ENCODE data around the gene CDH11. TPM values are rescaled to one million over a fixed set of nuclear protein-coding genes. Genes with fewer than 3 reads are reported as not detected.

The CDH11 gene
- total RNA-seq, 1 donor = 0.31 TPM

DNA sequence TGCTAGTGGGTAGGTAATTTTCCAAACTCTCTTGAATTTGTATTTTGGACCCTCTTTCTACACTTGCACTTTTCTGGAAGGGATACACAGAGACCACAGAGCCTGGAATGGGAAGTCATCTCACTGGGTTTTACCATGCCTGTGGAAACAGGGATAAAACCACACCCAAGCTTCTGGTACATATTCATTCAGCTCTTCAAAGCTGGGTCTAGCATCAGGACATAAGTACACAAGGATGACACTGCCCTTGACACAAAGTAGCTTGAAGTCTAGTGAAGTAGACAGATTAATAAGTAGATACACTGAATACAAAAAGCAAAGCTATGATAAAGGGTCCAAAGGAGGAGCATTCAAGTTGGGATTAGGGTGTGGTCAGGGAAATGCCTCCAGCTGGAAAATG, 118.2 kb downstream of the CDH11 start:
- Histone ChIP-seq H3K27me3 (ENCODE audit: insufficient read depth, low read length) (no peaks in the 10 kb centered on the region), H3K4me3 (ENCODE audit: low read length) (no peak overlapping the region), H3K9me3 (ENCODE audit: low read depth, low read length) (no peaks in the 10 kb centered on the region), H3K4me1 (ENCODE audit: insufficient read depth, low read length) (no peaks in the 10 kb centered on the region)

DNA sequence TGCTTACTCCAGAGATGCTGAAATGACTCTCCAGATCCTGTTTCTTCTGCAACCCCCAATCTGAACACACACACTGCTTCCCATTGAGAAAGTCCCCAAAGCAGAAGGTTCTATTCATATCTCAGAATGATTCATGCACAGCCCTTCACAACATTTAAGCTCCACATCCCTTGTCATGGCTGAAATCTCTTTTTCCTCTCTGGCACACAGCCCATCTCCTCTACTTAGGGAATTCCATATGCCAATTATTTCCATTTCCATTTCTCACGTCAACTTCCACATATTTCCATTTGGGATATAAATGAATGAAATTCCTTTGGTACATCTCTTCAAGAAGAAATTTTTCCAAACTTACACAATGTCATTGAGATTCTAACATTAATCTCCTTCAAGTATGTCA, 119.6 kb downstream of the CDH11 start:
- Histone ChIP-seq H3K27me3 (ENCODE audit: insufficient read depth, low read length) (no peaks in the 10 kb centered on the region), H3K9me3 (ENCODE audit: low read depth, low read length) (no peaks in the 10 kb centered on the region), H3K4me3 (ENCODE audit: low read length) (no peak overlapping the region), H3K4me1 (ENCODE audit: insufficient read depth, low read length) (no peaks in the 10 kb centered on the region)

DNA sequence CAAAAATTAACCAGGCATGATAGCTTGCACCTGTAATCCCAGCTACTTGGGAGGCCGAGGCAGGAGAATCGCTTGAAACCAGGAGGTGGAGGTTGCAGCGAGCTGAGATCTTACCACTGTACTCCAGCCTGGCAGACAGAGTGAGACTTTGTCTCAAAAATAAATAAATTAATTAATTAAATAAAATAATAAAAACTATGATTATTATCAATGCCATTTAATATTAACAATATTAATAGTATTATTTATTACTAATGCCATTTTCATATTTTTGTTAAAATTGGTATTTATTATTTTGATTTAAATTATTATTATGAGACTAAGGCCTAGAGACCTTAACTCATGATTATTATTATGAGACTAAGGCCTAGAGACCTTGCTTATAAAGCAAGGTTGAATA, 121.2 kb downstream of the CDH11 start:
- Histone ChIP-seq H3K4me3 (ENCODE audit: low read length) (no peak overlapping the region), H3K9me3 (ENCODE audit: low read depth, low read length) (no peaks in the 10 kb centered on the region), H3K4me1 (ENCODE audit: insufficient read depth, low read length) (no peaks in the 10 kb centered on the region), H3K27me3 (ENCODE audit: insufficient read depth, low read length) (no peaks in the 10 kb centered on the region)

DNA sequence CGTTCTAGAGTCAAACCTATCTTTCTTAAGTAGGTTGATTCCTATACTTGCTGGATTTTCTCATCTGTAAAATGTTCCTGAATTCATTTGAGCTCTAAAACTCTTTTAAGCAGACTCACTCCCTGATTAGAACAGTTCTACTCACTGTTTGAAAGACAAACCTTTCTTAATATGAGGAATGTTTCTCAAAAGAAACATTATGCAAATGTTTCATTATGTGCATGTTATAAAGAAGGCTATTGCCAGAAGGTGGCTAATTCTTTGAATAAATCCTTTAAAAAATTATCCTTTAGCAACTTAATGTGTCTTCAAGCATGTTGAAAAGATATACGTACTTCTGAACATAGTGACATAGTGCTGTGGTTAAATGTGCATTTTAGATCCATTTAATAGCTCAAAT, 124.1 kb downstream of the CDH11 start:
- Histone ChIP-seq H3K4me3 (ENCODE audit: low read length) (no peak overlapping the region), H3K27me3 (ENCODE audit: insufficient read depth, low read length) (no peaks in the 10 kb centered on the region), H3K4me1 (ENCODE audit: insufficient read depth, low read length) (no peaks in the 10 kb centered on the region), H3K9me3 (ENCODE audit: low read depth, low read length) (no peaks in the 10 kb centered on the region)

DNA sequence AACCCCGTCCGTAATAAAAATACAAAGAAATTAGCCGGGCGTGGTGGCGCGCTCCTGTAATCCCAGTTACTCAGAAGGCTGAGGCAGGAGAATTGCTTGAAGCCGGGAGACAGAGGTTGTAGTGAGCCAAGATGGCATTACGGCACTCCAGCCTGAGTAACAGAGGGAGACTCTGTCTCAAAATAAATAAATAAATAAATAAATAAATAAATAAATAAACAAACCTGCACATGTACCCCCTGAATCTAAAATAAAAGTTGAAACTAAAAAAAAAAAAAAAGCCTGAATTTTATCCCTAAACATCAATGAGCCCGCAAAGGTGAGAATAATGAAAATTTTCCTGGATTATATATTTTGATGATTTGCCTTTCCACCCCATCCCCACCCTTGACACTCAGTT, 124.7 kb downstream of the CDH11 start:
- no peaks in the 10 kb centered on the region for H3K4me1 ChIP-seq (ENCODE audit: insufficient read depth, low read length)
- no peak overlapping the region for H3K4me3 ChIP-seq (ENCODE audit: low read length)
- no peaks in the 10 kb centered on the region for H3K27me3 ChIP-seq (ENCODE audit: insufficient read depth, low read length)
- H3K9me3 ChIP-seq (ENCODE audit: low read depth, low read length) = no peaks in the 10 kb centered on the region

DNA sequence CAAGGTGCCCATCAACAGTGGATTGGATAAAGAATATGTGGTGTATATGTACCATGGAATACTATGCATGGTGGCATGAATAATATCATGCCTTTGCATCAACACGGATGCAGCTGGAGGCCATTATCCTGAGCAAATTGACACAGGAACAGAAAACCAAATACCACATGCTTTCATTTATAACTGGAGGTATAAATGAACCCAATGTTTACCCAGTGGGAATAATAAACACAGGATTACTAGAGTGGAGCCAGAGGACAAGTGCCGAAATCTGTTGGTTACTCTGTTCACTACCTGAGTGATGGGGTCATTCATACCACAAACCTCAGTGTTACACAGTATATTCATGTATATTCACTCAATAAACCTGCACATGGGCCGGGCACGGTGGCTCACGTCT, 125.2 kb downstream of the CDH11 start:
- H3K4me3 ChIP-seq (ENCODE audit: low read length) = no peak overlapping the region
- no peaks in the 10 kb centered on the region for H3K4me1 ChIP-seq (ENCODE audit: insufficient read depth, low read length)
- no peaks in the 10 kb centered on the region for H3K9me3 ChIP-seq (ENCODE audit: low read depth, low read length)
- no peaks in the 10 kb centered on the region for H3K27me3 ChIP-seq (ENCODE audit: insufficient read depth, low read length)

DNA sequence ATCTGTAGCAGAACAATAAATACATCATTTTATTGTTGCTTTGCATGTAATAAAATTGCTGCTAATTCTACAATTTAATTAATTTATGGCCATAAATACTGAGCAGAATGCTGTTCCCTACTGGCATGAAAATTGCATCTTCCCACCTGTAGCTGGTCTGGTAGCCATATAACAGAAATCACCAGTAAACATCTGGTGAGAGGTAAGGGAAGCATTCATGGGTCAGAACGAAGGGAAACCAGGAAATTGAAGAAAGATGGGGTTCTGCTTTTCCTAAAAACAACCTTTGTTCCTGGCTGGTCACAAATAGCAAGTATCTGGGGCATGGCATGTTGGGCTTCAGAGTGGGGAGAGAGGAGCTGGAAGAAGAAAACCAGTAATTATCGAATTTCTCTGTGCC, 128.4 kb downstream of the CDH11 start:
- H3K4me3 ChIP-seq (ENCODE audit: low read length) = no peak overlapping the region
- H3K27me3 ChIP-seq (ENCODE audit: insufficient read depth, low read length) = no peaks in the 10 kb centered on the region
- no peaks in the 10 kb centered on the region for H3K9me3 ChIP-seq (ENCODE audit: low read depth, low read length)
- H3K4me1 ChIP-seq (ENCODE audit: insufficient read depth, low read length) = no peaks in the 10 kb centered on the region

DNA sequence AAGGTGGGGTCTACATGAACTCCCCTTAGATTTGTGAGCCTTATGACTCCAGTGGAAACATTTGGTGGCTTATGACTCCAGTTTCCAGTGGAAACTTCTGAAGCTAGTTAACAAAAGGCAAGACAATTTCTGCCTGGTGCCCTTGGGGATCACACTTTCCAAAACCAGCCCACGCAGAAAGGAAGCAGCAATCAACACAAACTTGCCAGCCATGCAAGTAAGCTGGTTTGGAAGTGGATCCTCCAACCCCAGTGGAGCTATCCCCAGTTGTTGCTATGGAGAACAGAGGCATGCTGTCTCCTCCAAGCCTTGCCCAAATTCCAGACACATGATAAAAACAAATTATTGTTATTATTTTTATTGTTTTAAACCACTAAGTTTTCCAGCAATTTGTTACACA, 130.9 kb downstream of the CDH11 start:
- H3K9me3 ChIP-seq (ENCODE audit: low read depth, low read length) = no peaks in the 10 kb centered on the region
- no peak overlapping the region for H3K4me3 ChIP-seq (ENCODE audit: low read length)
- H3K27me3 ChIP-seq (ENCODE audit: insufficient read depth, low read length) = no peaks in the 10 kb centered on the region
- no peaks in the 10 kb centered on the region for H3K4me1 ChIP-seq (ENCODE audit: insufficient read depth, low read length)

DNA sequence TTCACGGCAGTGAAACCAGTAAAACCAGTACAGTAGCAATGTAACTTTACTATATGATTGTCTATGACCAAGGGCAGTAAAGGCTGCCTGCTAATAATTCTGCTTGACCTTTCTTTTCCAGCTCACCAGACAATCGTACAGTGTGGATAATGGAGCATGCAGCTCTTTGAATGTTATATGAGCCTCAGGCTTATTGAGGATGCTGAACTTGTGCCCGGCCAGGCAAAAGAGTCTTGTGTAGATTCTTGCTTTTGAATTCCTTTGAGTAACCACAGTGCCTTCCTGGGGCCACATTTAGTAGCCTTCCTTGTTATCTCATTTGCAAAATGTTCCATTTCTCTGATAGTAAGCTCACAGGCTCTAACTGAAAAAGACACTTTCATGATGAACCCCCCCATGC, 131.8 kb downstream of the CDH11 start:
- no peaks in the 10 kb centered on the region for H3K4me1 ChIP-seq (ENCODE audit: insufficient read depth, low read length)
- H3K9me3 ChIP-seq (ENCODE audit: low read depth, low read length) = no peaks in the 10 kb centered on the region
- no peaks in the 10 kb centered on the region for H3K27me3 ChIP-seq (ENCODE audit: insufficient read depth, low read length)
- H3K4me3 ChIP-seq (ENCODE audit: low read length) = no peak overlapping the region

DNA sequence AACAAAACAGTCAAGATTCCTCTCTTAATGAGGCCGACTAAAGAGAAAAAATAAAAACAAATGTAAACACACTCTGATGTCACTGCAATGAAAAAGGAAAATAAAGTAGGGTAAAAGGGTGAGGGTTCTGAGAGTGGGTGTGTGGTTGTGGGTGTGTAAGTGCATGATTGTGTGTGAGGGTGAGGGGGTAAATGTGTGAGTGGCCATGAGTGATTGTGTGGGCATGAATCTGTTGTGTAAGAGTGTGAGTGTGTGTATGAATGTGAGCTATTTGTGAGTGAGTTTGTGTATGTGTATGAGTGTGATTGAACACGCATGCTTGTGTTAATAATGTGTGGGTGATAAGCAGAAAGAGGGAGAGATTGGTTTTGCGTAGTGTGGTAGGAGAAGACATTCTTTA, 132.8 kb downstream of the CDH11 start:
- Histone ChIP-seq H3K4me3 (ENCODE audit: low read length) (no peak overlapping the region), H3K9me3 (ENCODE audit: low read depth, low read length) (no peaks in the 10 kb centered on the region), H3K27me3 (ENCODE audit: insufficient read depth, low read length) (no peaks in the 10 kb centered on the region), H3K4me1 (ENCODE audit: insufficient read depth, low read length) (no peaks in the 10 kb centered on the region)

DNA sequence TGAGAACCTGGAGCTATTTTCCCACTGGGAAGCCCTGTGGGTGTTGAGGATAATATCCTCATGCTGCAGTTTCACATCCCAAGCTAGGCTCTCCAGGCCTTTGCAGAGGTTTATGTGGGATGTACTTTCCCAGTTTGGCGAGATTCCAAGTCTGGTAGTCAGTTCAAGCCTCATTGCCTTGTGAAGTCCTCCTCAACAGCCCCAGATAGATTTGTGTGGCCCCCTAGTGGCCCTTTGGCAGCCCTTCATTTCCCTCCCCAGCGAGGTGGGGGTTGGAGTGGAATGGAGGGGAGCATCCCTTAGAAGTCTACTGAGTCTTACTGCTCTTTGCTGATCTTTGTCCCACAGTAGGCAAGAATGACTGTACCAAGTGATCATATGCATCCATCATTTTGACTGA, 137.9 kb downstream of the CDH11 start:
- Histone ChIP-seq H3K4me1 (ENCODE audit: insufficient read depth, low read length) (no peaks in the 10 kb centered on the region), H3K27me3 (ENCODE audit: insufficient read depth, low read length) (no peaks in the 10 kb centered on the region), H3K4me3 (ENCODE audit: low read length) (no peak overlapping the region), H3K9me3 (ENCODE audit: low read depth, low read length) (no peaks in the 10 kb centered on the region)

DNA sequence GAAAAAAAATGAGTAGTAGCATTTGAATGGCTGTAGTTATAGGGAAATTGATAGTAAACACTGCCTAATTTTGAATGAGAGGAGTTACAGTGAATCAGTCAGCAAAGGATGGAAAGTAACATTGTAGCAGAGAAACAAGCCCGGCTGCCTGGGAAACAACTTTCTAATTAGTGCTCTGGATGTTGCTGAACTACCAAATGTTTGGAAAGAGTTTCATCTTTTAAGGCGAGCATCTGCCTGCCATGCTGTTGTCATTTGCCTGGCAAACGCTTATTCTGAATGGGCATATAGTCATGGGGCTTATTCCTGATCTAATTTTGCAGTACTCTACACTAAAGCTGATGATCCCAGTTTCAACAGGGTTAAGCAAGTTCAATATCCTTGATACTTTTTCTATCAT, 138.6 kb downstream of the CDH11 start:
- Histone ChIP-seq H3K4me3 (ENCODE audit: low read length) (no peak overlapping the region), H3K4me1 (ENCODE audit: insufficient read depth, low read length) (no peaks in the 10 kb centered on the region), H3K27me3 (ENCODE audit: insufficient read depth, low read length) (no peaks in the 10 kb centered on the region), H3K9me3 (ENCODE audit: low read depth, low read length) (no peaks in the 10 kb centered on the region)

DNA sequence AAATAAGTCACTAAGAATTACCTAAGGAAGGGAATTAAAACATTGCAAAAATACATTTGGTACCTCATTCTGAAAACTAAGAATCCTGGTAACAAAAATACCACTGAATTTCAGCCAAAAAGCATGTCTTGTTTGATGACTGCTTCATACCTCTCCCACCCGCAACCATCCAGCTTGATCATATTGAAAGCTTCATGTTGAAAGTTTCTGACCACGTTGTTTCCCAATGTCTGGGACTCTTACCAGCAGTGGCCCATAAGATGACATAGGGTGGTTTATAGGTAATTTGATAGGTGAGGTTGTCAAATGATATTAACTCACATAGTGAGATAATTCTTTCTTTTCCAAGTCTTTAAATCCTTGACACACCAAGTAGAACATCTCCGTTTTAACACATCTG, 139.3 kb downstream of the CDH11 start:
- Histone ChIP-seq H3K9me3 (ENCODE audit: low read depth, low read length) (no peaks in the 10 kb centered on the region), H3K4me3 (ENCODE audit: low read length) (no peak overlapping the region), H3K4me1 (ENCODE audit: insufficient read depth, low read length) (no peaks in the 10 kb centered on the region), H3K27me3 (ENCODE audit: insufficient read depth, low read length) (no peaks in the 10 kb centered on the region)

DNA sequence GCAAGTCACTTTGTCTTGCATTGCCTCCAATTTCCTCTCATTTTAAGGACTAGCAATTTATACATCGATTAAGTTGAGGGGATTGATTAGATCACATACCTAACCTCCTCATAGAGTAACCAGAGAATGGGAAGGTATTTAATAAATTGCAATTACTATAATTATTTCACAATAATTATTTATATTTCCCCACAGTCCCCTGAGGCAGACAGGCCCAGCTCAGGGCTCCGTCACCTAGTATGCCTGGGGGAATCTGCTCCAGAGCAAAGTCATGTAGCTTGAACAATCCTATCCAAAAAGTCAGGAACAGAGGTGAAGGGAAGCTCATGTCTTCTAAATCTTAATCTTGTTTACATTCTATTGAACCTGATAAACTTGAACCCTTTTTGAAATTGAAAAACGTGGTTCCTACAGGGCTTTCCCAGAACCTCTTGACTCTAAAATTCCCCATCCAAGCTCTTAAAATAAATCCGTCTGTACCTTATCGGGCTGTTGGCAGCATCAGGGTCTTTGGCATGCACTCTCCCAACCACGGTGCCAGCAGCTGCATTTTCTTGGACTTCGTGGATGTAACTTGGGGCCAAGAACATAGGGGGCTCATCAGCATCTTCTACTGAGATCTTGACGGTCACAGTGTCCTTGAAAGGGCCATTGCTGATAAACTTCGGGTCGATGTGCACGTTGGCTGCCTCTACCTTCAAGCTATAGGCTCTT, 140.1 kb downstream of the CDH11 start:
- Histone ChIP-seq H3K4me1 (ENCODE audit: insufficient read depth, low read length) (no peaks in the 10 kb centered on the region), H3K4me3 (ENCODE audit: low read length) (no peak overlapping the region), H3K9me3 (ENCODE audit: low read depth, low read length) (no peaks in the 10 kb centered on the region), H3K27me3 (ENCODE audit: insufficient read depth, low read length) (no peaks in the 10 kb centered on the region)

DNA sequence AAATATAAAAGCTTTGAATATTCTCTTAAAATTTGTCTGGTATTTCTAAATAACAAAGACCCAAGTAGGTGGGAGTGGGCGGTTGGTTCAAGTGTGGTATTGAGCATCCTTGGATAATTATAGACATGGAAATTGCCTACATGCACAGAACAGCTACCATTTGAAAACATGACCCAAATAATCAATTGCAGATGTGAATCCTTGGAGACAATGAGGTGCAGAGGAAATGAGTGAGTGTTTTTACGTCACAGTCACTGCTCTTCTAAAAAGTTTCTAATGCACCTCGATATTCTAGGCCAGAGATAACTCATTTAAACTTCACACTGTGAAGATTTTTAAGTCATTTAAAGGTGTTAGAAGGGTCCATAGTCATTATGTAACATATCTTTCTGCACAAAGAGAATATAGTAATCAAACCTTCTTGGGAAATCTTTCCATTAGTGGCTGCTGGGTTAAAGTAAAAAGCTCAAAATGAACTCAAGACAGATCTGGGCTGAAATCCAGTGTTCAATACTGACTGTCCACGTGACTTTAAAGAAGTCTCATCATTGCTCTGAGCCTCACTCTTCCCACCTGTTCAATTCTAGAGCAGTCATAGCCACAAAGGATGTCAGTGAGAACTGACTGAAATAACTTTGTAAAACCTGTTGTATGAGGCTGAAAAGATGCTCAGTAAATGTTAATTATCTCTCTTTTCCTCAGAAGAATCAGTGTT, 144.5 kb downstream of the CDH11 start:
- Histone ChIP-seq H3K27me3 (ENCODE audit: insufficient read depth, low read length) (no peaks in the 10 kb centered on the region), H3K4me3 (ENCODE audit: low read length) (no peak overlapping the region), H3K9me3 (ENCODE audit: low read depth, low read length) (no peaks in the 10 kb centered on the region), H3K4me1 (ENCODE audit: insufficient read depth, low read length) (no peaks in the 10 kb centered on the region)

DNA sequence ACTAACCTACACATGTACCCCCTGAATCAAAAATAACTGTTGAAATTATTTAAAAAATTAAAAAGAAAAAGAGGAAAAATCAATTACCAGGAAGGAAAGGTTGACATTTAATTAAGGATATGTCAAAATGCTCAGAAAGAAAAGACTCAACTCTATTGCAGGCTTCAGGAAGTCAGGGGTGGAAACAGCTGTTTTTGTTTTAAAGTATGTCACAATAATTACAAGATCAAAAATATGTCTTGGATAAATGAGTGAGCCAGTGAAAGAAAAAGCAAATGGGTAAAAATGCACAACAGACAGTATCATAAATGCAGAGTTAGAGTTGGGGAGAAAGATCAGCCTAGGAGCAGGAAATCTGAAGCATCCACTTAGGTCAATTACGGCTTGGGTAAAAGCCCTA, 146.0 kb downstream of the CDH11 start:
- Histone ChIP-seq H3K4me1 (ENCODE audit: insufficient read depth, low read length) (no peaks in the 10 kb centered on the region), H3K9me3 (ENCODE audit: low read depth, low read length) (no peaks in the 10 kb centered on the region), H3K27me3 (ENCODE audit: insufficient read depth, low read length) (no peaks in the 10 kb centered on the region), H3K4me3 (ENCODE audit: low read length) (no peak overlapping the region)

All from mononuclear cell (primary cell).